Natural killer cell (primary cell): ENCODE measurements around the gene CCR6. TPM values are rescaled to one million over a fixed set of nuclear protein-coding genes. Genes with fewer than 3 reads are reported as not detected.

Experiments
- ATAC-seq, 3 donors: fragments of 150-1000 bp in 2 of 3; fragments of 200-7000 bp in 1 of 3; cut with Tn5 transposase; 1 replicate in 1 of 3; 2 replicates in 2 of 3; pipeline ENCODE4 v1.10.0; 2021; ENCODE audit warnings: mild to moderate bottlenecking in 2 of 3, moderate library complexity in 2 of 3
- DNase-seq, 2 donors: peaks; one replicate each; pipeline versions ENCODE4 v3.0.0 to v3.0.0-alpha.2; 2013 to 2021; ENCODE audit warnings: mixed read lengths in 1 of 2
- H3K27ac ChIP-seq: one replicate; pipeline ENCODE4 v1.5.1; 2013; ENCODE audit warnings: mild to moderate bottlenecking, low read length
- H3K27me3 ChIP-seq: one replicate; pipeline ENCODE4 v1.6.1; 2013; ENCODE audit warnings: low read length; ENCODE audit not compliant: control insufficient read depth, insufficient read depth
- H3K36me3 ChIP-seq: one replicate; pipeline ENCODE4 v1.6.1; 2013; ENCODE audit warnings: low read length; ENCODE audit not compliant: control insufficient read depth, insufficient read depth
- H3K4me1 ChIP-seq: one replicate; pipeline ENCODE4 v1.6.1; 2013; ENCODE audit warnings: low read length; ENCODE audit not compliant: control insufficient read depth, insufficient read depth
- H3K4me3 ChIP-seq: one replicate; pipeline ENCODE4 v1.5.1; 2013; ENCODE audit warnings: low read length
- H3K9me3 ChIP-seq: one replicate; pipeline ENCODE4 v1.6.1; 2013; ENCODE audit warnings: low read length; ENCODE audit not compliant: control insufficient read depth, insufficient read depth
- H3K27ac Mint-ChIP-seq, 2 donors: one replicate each; pipeline ENCODE4 v1.8.0; 2022; ENCODE audit warnings: mild to moderate bottlenecking in 2 of 2, mixed read lengths in 2 of 2, moderate library complexity in 1 of 2
- H3K27me3 Mint-ChIP-seq, 2 donors: one replicate each; pipeline ENCODE4 v1.8.0; 2022; ENCODE audit warnings: low read depth in 2 of 2, mixed read lengths in 2 of 2
- H3K36me3 Mint-ChIP-seq: one replicate; pipeline ENCODE4 v1.8.0; 2022; ENCODE audit warnings: mixed read lengths
- H3K4me1 Mint-ChIP-seq, 2 donors: one replicate each; pipeline ENCODE4 v1.8.0; 2022; ENCODE audit warnings: mixed read lengths in 2 of 2
- H3K4me3 Mint-ChIP-seq: one replicate; pipeline ENCODE4 v1.8.0; 2022; ENCODE audit warnings: mild to moderate bottlenecking, moderate library complexity, mixed read lengths
- H3K9me3 Mint-ChIP-seq, 2 donors: one replicate each; pipeline ENCODE4 v1.8.0; 2022; ENCODE audit warnings: mixed read lengths in 2 of 2
- CTCF ChIP-seq: fragments of 200-600 bp; IDR thresholded peaks from one replicate; pipeline ENCODE4 v1.8.0; 2022; ENCODE audit warnings: antibody characterized with exemption
- WGBS: methylation state at CpG from one replicate; pipeline ENCODE4 v1.1.7; 2013; ENCODE audit warnings: missing lambda C conversion rate; ENCODE audit not compliant: insufficient coverage; 5-methylcytosine and 5-hydroxymethylcytosine counted together
- intact Hi-C: fragments of 100-400 bp; cut with micrococcal nuclease; formaldehyde crosslinking; loops from one replicate; pipeline ENCODE4 v1.14.2; 2022
- total RNA-seq, 4 donors: library from RNA; stranded (reverse); fragments of 120-200 nt in 1 of 4; gene quantifications; one replicate each; pipeline versions ENCODE4 v1.2.3 to v1.2.4, GENCODE V29; 2013 to 2022

The CCR6 gene
- total RNA-seq, 3 donors from 2014 or later (not counting 1 experiment from before 2014, with no cell fraction given): 0.23 TPM; not detected in 2

- 95% methylated on average over 2 of the region's 2 CpGs for WGBS
These were observed 27.0 kb upstream of the CCR6 start for GRCh38 chr6:167095888-167096287.

GRCh38 chr6:167096991-167097390, 25.9 kb upstream of the CCR6 start:
- no peak for TF ChIP-seq CTCF
- peaks cover 28 to 31% of the 10 kb centered on the region in 2 donors for H3K4me1 Mint-ChIP-seq
- no peaks in the 10 kb centered on the region for H3K27me3 Mint-ChIP-seq
- H3K27ac Mint-ChIP-seq: no peak overlapping the region
- no peak for DNase-seq
- WGBS: 95% methylated on average over 7 of the region's 7 CpGs
- no peaks in the 10 kb centered on the region for H3K9me3 Mint-ChIP-seq
- Histone ChIP-seq H3K4me1 (peaks cover 47% of the 10 kb centered on the region), H3K27ac (no peak overlapping the region), H3K9me3 (no peaks in the 10 kb centered on the region), H3K36me3 (no peaks in the 10 kb centered on the region), H3K27me3 (no peaks in the 10 kb centered on the region), H3K4me3 (no peak overlapping the region)
- no peaks in the 10 kb centered on the region for H3K36me3 Mint-ChIP-seq
- intact Hi-C loops: no loop called here
- no peak for ATAC-seq
- H3K4me3 Mint-ChIP-seq: no peak overlapping the region

More at GRCh38 chr6:167095888-167096287, 27.0 kb upstream of the CCR6 start:
- no peak for ATAC-seq
- Mint-ChIP-seq H3K27me3 (peaks cover 0 to 7% of the 10 kb centered on the region in 2 donors), H3K4me1 (peaks cover 39 to 42% of the 10 kb centered on the region in 2 donors), H3K9me3 (no peaks in the 10 kb centered on the region), H3K36me3 (no peaks in the 10 kb centered on the region), H3K4me3 (no peak overlapping the region), H3K27ac (no peak overlapping the region)
- Histone ChIP-seq H3K27ac (peak overlapping the region; percentile 93), H3K4me3 (no peak overlapping the region), H3K4me1 (peaks cover 57% of the 10 kb centered on the region), H3K27me3 (no peaks in the 10 kb centered on the region), H3K9me3 (no peaks in the 10 kb centered on the region), H3K36me3 (no peaks in the 10 kb centered on the region)
- intact Hi-C loops: no loop called here
- DNase-seq: no peak
- no peak for TF ChIP-seq CTCF

- Histone ChIP-seq H3K9me3 (no peaks in the 10 kb centered on the region), H3K36me3 (no peaks in the 10 kb centered on the region), H3K27ac (no peak overlapping the region), H3K4me1 (peaks cover 46% of the 10 kb centered on the region), H3K4me3 (no peak overlapping the region), H3K27me3 (no peaks in the 10 kb centered on the region)
- WGBS: 95% methylated on average over 23 of the region's 23 CpGs
- TF ChIP-seq CTCF: no peak
- no peak for ATAC-seq
- Mint-ChIP-seq H3K27me3 (no peaks in the 10 kb centered on the region), H3K27ac (no peak overlapping the region), H3K4me1 (peaks cover 21 to 23% of the 10 kb centered on the region in 2 donors), H3K36me3 (no peaks in the 10 kb centered on the region), H3K9me3 (no peaks in the 10 kb centered on the region), H3K4me3 (no peak overlapping the region)
- intact Hi-C loops: no loop called here
- no peak for DNase-seq
These were observed 25.1 kb upstream of the CCR6 start for GRCh38 chr6:167097770-167098169.

GRCh38 chr6:167098825-167099225, 24.1 kb upstream of the CCR6 start:
- no peaks in the 10 kb centered on the region for H3K36me3 Mint-ChIP-seq
- no peaks in the 10 kb centered on the region for H3K9me3 ChIP-seq
- H3K27ac Mint-ChIP-seq: no peak overlapping the region
- peak overlapping the region; percentile 31 for H3K27ac ChIP-seq
- H3K27me3 ChIP-seq: no peaks in the 10 kb centered on the region
- H3K4me1 ChIP-seq: peaks cover 46% of the 10 kb centered on the region
- no peaks in the 10 kb centered on the region for H3K27me3 Mint-ChIP-seq
- WGBS: 36% methylated on average over 4 of the region's 4 CpGs
- no peak overlapping the region for H3K4me3 ChIP-seq
- intact Hi-C loops: no loop called here
- H3K4me1 Mint-ChIP-seq: peaks cover 16 to 20% of the 10 kb centered on the region in 2 donors
- H3K9me3 Mint-ChIP-seq: no peaks in the 10 kb centered on the region
- no peaks in the 10 kb centered on the region for H3K36me3 ChIP-seq
- TF ChIP-seq CTCF: no peak
- DNase-seq (peak in 1 of 2 donors; percentile 75), ATAC-seq (no peak)
- H3K4me3 Mint-ChIP-seq: no peak overlapping the region
